T-helper 9 cell (primary cell): ENCODE results near the gene RAB30.

Source experiments
- DNase-seq: peaks from one replicate; pipeline ENCODE4 v3.0.0-alpha.2; 2020

Gene RAB30

DNA sequence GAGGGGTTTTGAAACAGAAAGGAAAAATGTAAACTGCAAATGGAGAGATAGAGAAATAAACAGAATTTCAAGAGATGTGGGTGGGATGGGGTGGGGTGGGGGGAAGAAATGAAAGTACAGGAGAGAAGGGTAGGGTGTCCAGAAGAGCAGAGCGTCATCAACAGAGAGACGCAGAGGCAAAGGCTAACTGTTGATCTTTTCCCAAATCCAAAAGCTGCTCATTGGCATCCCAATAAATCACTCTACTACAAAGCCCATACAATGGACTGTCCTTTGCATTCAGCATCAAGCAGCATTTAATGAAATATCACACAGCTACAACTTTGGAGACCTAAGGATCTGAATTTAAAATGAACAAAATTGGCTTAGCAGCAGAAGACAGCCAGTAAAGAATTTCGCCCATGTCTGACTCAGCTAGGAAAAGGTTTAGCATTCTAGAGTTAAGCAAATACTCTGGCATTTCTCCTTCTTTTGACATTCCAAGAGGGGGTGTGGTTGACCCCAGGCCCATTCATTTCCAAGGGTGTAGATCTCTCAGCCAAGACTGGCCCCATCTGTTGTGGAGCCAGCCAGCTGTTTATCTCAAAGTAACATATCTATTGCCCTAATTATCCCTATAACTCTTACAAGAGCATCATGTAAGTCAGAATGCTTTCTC is 1.5 kb downstream of the RAB30 start:
- DNase-seq: no peak

DNA sequence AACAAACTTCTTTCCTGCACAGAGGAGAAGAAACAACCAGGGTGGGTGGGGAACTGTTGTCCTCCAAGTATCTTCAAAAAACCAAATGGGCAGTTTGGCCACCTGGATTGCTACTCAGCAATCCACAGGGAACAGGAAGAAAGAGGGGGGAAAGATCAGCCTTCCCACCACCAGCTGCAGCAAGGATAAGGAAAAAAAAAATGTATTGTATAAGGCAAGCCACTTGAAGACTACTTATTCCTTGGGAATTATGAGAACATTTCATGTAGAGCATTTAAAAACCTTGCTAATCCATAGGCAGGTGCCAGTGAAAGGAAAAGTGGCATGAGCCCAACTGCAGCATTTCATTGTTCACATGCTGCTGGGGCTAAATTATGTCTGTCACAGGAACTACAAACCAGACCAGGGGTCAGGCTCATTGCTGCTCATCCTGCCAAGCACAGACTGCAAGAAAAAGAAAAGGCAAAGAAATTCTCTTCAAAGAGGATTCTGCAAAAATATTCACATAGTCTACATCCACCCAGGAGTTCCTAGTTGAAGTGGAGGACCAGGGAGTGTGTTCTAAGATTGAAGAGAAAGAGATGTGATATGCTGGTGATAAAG is 2.2 kb downstream of the RAB30 start:
- DNase-seq: no peak

DNA sequence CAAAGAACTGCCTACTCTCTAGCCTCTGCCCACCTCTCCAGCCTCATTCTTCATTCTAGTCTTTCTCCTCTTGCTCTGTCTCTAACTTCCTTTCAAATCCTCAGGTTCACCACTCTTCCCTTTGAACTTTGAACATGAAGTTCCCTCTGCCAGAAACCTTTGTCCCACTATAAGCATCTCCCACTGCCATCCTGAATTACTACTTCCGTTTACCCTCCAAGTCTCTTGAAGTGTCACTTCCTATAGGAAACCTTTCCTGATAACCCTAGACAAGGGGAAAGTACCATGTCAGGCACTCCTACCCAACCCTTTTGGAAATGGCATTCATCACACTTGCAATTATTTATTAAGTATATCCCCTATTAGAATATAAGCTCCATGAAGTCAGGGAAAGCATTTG is 3.1 kb downstream of the RAB30 start:
- no peak for DNase-seq

DNA sequence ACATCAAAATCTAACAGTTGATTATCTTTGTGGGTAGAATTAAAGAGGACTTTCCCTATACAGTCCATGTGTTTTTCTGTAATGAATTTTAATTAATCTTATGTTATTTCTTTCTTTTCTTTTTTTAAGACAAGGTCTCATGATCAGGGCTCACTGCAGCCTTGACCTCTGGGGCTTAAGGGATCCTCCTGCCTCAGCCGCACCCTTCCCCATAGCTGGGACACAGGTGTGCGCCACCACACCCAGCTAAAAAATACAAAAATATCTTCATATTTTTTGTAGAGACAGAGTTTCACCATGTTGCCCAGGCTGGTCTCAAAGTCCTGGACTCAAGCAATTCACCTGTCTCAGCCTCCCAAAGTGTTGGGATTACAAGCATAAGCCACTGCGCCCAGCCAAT is 7.7 kb downstream of the RAB30 start:
- DNase-seq: no peak

DNA sequence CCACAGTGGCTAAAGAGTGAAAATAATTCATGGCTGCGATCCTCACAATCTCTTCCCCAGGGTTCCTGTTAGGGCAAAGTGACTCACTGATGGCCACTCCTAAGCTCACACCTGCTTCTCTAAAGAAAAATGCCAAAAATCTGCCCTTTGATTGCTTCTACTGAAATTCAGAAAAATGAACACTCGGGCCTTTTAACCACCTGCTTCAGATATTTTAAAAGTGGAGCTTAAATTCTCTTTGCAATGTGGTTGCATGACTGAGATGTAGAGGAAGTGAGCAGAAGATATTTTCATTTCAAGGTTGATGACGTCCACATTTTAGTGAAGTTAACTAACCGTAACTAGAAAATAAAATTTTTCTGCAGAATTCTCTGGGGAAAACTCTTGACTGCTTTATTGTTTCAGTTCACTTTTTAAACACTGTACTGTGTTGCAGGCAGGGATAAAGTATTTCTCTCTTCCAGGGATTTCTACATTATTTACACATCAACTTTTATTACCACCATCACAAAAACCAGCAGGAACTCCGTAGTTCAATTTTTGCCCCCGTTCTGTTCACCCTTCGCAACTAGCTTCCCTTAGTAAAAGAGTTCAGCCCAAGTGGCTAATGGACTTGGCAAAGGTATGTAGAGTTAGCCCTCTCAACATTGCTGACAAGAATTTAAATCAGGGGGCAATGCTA is 8.5 kb downstream of the RAB30 start:
- no peak for DNase-seq

DNA sequence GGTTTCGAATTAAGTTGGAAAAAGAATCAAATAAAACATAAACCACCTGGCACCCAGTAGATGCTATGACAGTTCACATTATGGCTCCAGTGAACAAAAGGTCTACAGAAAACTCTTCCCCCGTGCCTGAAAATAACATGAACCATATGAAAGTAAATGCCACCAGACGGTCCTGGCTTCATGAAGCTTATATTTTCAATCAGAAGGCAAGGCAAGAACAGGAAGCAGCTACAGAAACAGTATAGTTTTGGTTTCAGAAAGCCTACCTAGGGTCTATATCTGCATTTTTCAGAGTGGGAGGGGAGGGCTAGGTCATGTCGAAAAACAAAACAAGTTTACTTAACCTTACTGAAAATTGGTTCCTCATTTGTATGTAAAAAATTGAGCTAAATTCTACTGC is 9.8 kb downstream of the RAB30 start:
- no peak for DNase-seq

DNA sequence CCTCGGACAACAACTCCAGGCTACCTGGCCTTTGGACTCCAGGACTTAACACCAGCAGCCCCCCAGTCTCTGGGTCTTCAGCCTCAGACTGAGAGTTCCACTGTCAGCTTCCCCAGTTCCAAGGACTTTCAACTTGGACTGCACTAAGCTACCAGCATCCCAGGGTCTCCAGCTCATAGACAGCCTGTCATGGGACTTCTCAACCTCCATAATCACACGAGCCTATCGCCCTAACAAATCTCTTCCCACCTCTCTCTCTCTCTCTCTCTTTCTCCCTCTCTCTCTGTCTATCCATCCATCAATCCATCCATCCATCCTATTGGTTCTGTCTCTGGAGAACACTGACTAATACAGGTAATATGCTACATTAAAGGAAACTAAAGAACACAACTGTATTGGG is 10.7 kb downstream of the RAB30 start:
- no peak for DNase-seq

DNA sequence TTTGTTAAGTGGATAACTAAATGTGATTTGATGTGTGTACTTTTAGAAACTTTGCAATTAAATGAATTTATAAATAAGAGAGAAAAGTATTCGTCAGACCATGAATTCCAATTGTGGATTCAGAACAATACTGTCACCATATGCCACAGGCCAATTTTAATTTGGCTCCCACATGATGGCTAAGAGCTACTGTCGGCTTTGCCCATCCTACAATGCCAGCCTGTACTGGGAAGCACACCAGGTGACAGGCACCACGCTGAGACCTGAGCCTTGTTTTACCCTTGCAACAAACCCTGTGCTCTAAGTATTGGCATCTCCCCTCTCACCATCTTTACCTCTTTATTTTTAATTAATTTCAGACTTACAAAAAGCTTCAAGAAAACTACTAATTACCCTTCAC is 14.0 kb downstream of the RAB30 start:
- no peak for DNase-seq

DNA sequence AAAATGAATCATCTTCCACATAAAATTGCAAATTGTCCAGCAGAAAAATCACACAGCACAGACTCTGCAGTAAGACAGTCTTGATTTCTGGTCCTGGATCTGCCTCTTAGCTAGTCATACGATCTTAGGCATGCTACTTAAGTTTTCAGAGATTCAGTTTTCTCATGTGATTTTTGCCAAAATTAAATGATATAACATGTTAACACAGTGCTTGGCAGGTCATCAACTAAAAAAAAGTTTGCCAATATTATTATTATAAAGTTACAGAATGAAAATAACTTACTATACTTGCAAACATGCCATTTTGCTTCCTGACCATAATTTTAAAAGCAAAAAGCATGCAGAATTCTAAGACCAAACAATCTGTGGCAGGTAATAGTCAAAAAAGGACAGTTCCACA is 15.1 kb downstream of the RAB30 start:
- no peak for DNase-seq

DNA sequence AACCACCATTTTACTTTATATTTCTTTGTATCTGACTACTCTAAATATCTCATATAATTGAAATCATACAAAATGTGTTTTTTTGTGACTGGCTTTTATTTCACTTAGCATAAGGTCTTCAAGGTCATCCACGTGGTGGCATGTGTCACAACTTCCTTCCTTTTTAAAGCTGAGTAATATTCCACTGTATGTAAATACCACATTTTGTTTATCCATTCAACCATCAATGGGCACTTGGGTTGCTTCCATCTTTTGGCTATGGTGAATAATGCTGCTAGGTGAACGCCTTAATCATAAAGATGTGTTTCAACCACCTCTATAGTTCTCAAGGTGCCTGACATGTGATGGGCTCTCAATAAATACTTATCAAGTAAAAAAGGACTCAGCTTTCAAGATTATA is 15.5 kb downstream of the RAB30 start:
- DNase-seq: no peak

DNA sequence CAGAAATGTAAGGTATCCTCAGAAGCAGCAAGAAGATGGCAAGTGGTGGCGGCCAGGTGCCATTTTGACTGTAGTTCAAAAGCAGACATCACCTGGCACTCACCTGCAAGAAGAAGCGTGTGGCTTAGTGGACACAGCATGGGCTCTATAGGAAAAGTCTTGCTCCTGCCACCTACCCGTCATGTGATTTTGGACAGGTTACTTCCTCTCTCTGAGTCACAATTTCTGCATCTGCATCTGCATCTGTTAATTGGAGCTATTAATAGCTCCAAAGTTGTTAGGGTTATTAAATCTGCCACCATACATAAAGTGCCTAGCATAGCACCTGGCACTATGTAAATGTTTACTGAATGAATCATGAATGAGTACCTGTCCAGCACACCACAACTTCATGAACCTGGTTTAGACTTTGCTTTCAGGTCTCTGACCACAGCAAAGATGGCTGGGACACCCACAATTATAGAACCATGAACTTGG is 16.8 kb downstream of the RAB30 start:
- no peak for DNase-seq

DNA sequence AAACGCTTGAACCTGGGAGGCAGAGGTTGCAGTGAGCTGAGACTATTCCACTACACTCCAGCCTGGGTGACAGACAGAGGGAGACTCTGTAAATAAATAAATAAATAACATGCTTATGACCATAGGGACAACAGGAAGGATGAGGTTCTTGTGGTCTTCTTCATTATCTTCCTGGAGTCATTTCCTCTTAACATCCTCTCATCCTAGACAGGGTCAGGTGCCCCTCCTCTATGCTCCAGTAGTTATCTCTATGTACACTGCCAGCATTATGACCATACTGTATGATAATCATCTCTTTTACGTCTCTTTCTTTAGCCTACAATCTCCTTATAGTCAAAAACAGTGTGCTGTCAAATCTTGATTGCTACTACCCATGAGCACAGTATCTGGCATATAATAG is 17.7 kb downstream of the RAB30 start:
- no peak for DNase-seq

DNA sequence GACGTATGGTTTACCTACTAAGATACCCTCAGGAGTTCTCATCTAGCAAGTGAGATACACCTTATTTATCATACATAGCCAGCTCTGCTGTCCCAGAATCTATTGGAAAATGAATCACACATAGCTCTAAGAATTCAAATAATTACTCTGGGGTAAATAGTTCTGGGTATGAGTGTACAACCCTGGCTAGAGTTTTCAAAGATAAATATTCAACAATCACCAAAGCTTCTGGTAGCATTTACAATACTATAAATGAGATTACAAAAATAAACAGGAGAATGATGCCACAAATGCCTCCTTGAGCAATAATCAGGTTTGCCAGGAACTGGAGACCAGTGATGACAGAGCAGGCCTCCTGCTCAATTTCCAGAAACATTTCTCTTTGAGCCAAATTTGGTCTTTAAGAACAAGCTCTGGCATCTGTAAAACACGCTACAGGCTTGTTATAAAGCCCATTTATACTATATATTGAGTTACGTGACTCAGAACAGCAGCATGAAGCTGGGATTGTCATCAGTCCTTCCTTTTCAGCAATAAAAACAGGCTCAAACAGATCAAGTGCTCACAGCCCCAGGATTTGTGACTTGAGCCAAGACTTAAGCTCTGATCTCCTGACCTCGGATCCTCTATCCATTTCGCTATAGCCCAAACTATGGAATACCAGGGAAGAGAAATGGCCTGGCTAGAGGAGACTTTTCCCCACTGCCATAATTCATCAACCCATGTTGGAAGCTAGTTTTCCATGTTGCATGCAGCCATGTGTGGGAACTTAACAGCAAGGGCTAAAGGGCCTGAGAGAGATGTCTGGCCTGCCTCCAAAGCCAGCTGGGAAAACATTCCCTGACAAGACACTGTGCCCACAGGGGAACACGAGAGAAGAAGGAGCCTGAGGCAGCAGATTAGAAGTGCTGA is 19.7 kb downstream of the RAB30 start:
- DNase-seq: no peak

DNA sequence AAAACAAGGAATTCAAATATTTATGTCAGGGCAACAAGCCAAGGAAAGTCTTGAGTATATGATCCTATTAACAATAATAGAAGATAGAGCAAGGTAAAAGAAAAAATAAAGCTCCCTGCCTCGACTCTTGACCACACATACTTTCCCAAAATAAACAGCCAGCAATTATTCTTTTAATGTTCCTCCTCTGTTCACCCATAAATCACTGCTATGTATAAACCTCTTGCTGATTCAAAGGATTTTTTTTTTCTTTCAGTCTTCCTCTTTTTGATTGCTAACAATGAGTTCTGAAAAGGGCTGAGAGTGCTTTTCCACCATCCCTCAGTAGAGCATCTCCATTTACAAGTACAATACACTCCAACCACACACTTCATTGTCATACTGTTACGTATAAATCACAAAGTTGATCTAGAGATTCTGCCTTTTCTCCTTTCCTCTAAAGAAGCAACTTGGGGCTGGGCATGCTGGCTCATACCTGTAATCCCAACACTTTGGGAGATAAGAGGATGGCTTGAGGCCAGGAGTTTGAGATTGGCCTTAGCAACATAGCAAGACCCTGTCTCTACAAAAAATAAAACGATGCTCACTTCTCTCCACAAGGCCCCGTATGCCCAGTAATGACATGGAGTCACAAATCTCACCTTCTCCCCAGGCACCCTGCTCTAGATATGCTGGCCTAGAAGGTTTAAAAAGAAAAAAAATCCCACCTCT is 24.0 kb downstream of the RAB30 start:
- no peak for DNase-seq

DNA sequence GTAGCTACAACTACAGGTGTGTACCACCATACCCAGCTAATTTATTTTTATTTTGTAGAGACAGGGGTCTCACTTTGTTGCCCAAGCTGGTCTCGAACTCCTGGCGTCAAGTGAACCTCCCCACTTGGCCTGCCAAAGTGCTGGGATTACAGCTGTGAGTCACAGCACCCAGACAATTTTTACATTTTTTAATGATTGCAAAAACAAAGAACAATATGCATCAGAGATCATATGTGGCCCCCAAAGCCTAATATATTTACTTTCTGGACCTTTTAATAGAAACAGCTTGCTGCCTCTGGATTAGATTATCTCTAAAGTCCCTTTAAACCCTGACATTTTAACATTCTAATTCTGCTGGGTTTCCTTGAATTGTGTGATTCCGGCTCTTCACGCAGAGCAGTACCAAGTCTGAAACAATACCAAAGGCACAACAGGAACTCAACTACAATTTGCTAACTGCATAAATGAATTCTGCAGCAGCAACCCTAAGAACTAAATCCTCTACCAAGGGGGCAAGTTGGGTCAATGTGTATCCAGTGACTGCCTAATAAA is 25.0 kb downstream of the RAB30 start:
- DNase-seq: no peak

DNA sequence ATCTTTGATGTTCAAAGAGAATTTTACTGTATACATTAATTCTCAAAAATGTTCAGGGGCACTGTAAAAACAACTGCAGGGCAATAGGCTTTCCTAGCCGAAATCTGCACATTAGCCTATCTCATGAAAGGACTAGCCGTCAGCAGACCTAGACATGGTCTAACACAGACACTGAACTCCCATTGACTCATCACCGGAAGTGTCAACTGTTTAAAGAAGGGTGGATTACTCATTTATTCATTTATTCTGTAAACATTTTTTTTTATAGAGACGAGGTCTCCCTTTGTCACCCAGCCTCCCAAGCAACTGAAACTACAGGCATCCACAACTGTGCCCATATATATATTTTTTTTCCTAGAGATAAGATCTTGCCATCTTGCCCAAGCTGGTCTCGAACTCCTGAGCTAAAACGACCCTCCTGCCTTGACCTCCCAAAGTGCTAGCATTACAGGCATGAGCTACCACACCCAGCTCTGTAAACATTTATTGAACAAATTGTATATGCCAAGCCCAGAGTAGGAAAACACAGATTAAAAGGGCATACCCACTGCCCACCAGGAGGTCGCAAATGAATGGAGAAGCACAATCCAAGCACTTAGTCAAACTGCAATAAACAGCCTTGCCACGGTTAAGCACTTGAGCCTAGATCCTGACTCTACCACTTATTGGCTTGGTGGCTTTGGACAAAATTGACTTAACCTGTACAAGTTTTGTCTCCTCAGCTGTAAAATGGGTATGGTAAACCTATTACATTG is 26.6 kb downstream of the RAB30 start:
- no peak for DNase-seq

DNA sequence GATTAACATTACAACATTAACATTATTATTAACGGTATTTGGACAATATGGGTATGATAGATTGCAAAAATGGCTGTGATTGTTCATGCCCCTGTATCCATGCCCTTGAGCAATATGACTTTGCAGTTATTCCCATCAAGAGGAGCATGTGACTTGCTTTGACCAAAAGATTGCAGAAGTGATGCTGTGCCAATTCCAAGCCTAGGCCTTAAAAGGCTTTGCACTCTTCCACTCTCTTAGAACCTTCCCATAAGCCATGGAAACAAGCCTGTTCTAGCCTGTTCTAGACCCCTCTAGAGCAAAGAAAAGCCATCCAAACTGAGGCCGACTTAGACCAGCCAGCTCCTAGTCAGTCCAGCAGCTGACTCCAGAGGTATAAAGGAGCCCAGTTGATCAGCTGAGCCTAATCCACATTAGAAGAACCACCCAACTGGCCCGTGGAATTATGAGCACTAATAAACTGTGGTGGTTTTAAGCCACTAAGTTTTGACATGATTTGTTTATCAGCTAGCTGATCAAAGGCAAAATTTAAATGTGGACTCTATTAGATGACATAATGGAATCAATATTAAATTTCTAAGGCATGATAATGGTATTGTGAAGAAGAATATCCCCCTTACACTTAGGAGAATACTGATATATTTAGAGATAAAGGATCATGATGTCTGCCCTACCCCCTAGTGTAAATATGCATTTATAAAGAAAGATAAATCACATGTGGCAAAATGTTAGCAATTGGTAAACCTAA is 28.6 kb downstream of the RAB30 start:
- no peak for DNase-seq

DNA sequence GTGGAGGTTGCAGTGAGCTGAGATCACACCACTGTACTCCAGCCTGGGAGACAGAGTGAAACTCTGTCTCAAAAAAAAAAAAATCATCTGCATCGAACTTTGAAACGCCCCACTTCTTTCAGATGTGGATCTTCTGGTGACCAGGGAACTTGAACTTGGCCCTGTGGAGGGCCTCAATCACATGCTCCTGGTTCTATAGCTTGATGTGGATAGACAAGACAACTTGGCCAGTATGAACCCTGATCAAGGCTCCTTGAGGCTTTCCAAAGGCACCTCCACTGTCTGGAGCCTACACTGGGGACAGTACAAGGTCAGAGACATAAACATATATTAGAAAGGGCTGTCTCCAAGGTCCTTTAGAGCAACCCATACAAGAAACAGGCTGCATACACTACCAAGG is 30.6 kb downstream of the RAB30 start:
- DNase-seq: no peak

DNA sequence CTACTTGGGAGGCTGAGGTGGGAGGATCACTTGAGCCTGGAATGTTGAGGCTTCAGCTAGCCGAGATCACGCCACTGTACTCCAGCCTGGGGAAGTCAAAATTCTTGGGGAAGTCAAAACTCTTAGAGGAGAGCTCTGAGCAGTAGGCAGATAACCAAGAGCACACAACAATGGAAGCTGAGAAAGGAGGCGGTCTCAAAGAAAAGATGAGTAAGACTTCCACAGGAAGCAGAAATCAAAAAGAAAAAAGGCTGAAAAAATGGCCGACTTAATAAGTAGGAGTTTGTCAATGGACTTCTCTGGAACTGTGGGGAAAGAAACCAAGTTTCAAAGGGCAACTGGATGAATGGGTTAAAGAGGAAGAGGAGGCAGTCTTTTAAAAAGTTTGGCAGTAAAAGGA is 32.1 kb downstream of the RAB30 start:
- no peak for DNase-seq

DNA sequence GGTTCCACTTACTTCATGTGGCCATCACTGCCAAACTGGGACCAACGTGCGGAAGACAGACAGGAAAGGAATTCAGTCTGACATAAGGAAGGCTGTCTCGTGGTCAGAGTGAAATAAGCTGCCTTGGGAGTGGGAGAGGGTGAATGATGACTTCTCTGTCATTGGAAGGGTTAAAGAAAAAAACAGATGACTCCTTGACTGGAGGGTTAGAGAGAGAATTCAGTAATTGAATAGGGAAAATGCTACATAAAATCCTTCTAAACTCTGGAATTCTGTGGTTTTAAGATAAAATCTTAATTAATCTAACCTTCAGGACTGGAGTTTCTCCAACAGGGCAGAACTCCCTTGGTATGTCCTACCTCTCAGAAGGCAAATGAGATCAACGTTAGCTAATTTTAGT is 33.8 kb downstream of the RAB30 start:
- DNase-seq: no peak

DNA sequence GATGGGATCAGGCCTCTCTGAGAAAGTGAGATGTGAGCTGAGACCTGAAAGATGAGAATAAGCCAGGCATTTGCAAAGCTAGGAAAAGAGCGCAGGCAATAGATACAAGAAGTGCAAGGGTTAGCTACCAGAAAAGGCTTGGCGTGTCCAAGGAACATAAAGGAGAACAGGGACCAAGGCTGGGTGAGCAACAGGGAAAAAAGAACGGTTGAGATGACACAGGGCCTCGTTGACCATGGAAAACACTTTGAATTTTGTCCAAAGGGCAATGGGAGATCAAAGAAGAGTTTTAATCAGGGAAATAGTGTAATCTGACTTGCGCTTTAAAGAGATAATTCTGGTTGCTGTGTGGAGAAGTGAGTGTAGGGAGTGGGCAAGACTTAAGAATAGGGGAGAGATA is 35.0 kb downstream of the RAB30 start:
- no peak for DNase-seq
